Nephron progenitor cell (in vitro differentiated cells): ENCODE results near the gene PXK.
A peak's percentile ranks its signal among the peaks of the same experiment; 100 is the strongest.

ENCODE experiments used
- DNase-seq: peaks from one replicate; pipeline ENCODE4 v3.0.0; 2021
- H3K27ac Mint-ChIP-seq: 2 replicates; pipeline ENCODE4 v1.8.0; 2021; ENCODE audit warnings: mild to moderate bottlenecking, moderate library complexity, mixed read lengths
- H3K27me3 Mint-ChIP-seq: 2 replicates; pipeline ENCODE4 v1.8.0; 2021; ENCODE audit warnings: mild to moderate bottlenecking, low read depth, mixed read lengths; ENCODE audit not compliant: poor library complexity
- H3K36me3 Mint-ChIP-seq: 2 replicates; pipeline ENCODE4 v1.8.0; 2021; ENCODE audit warnings: low read depth, mixed read lengths
- H3K4me1 Mint-ChIP-seq: 2 replicates; pipeline ENCODE4 v1.8.0; 2021; ENCODE audit warnings: mixed read lengths
- H3K4me3 Mint-ChIP-seq: 2 replicates; pipeline ENCODE4 v1.8.0; 2021; ENCODE audit warnings: mild to moderate bottlenecking, moderate library complexity, mixed read lengths
- H3K9me3 Mint-ChIP-seq: 2 replicates; pipeline ENCODE4 v1.8.0; 2021; ENCODE audit warnings: mild to moderate bottlenecking, moderate library complexity, mixed read lengths
- TF ChIP-seq, protein P1 (sequence below): fragments of 200-600 bp; sonication (generic); IDR thresholded peaks from 2 replicates; pipeline ENCODE4 v1.5.0; 2021; ENCODE audit warnings: antibody characterized with exemption

The PXK gene

DNA sequence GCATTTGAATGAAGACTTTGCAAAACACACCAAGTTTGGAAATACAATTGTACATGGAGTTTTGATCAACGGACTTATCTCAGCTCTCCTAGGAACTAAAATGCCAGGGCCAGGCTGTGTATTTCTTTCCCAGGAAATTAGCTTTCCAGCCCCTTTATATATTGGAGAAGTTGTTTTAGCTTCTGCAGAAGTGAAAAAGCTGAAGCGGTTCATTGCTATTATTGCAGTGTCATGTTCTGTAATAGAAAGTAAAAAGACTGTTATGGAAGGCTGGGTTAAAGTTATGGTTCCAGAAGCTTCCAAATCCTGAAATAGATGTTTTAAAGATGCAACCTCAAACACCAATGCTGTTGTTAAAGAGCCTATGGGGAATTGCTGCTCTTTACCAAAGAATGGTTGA is 14.9 kb upstream of the PXK start:
- no peak overlapping the region for H3K27ac Mint-ChIP-seq
- H3K36me3 Mint-ChIP-seq = peaks cover 60% of the 10 kb centered on the region
- TF ChIP-seq, protein P1, sequence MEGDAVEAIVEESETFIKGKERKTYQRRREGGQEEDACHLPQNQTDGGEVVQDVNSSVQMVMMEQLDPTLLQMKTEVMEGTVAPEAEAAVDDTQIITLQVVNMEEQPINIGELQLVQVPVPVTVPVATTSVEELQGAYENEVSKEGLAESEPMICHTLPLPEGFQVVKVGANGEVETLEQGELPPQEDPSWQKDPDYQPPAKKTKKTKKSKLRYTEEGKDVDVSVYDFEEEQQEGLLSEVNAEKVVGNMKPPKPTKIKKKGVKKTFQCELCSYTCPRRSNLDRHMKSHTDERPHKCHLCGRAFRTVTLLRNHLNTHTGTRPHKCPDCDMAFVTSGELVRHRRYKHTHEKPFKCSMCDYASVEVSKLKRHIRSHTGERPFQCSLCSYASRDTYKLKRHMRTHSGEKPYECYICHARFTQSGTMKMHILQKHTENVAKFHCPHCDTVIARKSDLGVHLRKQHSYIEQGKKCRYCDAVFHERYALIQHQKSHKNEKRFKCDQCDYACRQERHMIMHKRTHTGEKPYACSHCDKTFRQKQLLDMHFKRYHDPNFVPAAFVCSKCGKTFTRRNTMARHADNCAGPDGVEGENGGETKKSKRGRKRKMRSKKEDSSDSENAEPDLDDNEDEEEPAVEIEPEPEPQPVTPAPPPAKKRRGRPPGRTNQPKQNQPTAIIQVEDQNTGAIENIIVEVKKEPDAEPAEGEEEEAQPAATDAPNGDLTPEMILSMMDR = no peak
- no peaks in the 10 kb centered on the region for H3K27me3 Mint-ChIP-seq
- no peaks in the 10 kb centered on the region for H3K9me3 Mint-ChIP-seq
- no peak overlapping the region for H3K4me3 Mint-ChIP-seq
- H3K4me1 Mint-ChIP-seq = no peaks in the 10 kb centered on the region
- DNase-seq = no peak

GRCh38 chr3:58321791-58322190 is 10.9 kb upstream of the PXK start:
- TF ChIP-seq, protein P1 = no peak
- no peak for DNase-seq
- Mint-ChIP-seq H3K4me3 (no peak overlapping the region), H3K9me3 (no peaks in the 10 kb centered on the region), H3K36me3 (peaks cover 28% of the 10 kb centered on the region), H3K27ac (no peak overlapping the region), H3K4me1 (peaks cover 32% of the 10 kb centered on the region), H3K27me3 (no peaks in the 10 kb centered on the region)

- Mint-ChIP-seq H3K36me3 (peaks cover 20% of the 10 kb centered on the region), H3K27ac (no peak overlapping the region), H3K9me3 (no peaks in the 10 kb centered on the region), H3K4me1 (peaks cover 39% of the 10 kb centered on the region), H3K4me3 (no peak overlapping the region), H3K27me3 (no peaks in the 10 kb centered on the region)
- TF ChIP-seq, protein P1 = no peak
- no peak for DNase-seq
Measured at GRCh38 chr3:58322793-58323192, 9.9 kb upstream of the PXK start.

- Mint-ChIP-seq H3K9me3 (no peaks in the 10 kb centered on the region), H3K36me3 (peaks cover 12% of the 10 kb centered on the region), H3K27me3 (no peaks in the 10 kb centered on the region), H3K4me1 (peaks cover 40% of the 10 kb centered on the region), H3K4me3 (no peak overlapping the region), H3K27ac (peak overlapping the region; percentile 57)
- DNase-seq = no peak
- TF ChIP-seq, protein P1 = no peak
Measured at GRCh38 chr3:58323529-58324390, 8.9 kb upstream of the PXK start.

- Mint-ChIP-seq H3K4me3 (peak overlapping the region; percentile 30), H3K36me3 (peaks cover 4% of the 10 kb centered on the region), H3K27ac (peak overlapping the region; percentile 82), H3K4me1 (peaks cover 43% of the 10 kb centered on the region), H3K9me3 (no peaks in the 10 kb centered on the region), H3K27me3 (peaks cover 3% of the 10 kb centered on the region)
- TF ChIP-seq, protein P1 = no peak
- DNase-seq = no peak
Measured at GRCh38 chr3:58324391-58325390, 8.0 kb upstream of the PXK start.
